Neural progenitor cell (in vitro differentiated cells): Measurements from ENCODE around the gene MYO3A.

Source experiments
- CTCF ChIP-seq: fragments of 200-600 bp; sonication (generic); IDR thresholded peaks from 2 replicates; pipeline ENCODE4 v1.5.1; 2017; ENCODE audit warnings: antibody characterized with exemption, mild to moderate bottlenecking
- EZH2 ChIP-seq: fragments of 200-600 bp; sonication (generic); IDR thresholded peaks from 2 replicates; pipeline ENCODE4 v1.6.1; 2017; ENCODE audit warnings: antibody characterized with exemption, mild to moderate bottlenecking, moderate library complexity

DNA sequence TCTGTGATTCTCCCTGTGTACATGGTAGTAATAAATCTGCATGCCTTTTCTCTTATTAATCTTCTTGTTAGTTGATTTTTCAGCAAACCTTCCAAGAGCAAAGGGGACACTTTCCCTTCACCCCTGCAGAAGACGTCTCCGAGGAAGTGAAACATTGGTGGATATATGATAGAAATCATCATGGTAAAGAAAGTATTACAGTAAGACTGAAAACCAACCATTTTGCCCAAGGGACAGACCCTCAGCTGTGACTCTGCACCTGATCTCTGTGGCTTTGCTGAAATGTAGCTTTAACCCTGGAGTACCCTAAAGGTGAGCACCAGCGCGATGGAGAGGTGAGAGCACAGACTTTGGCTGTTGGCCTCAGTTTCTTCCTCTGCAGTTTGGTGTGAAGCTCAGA lies 32.8 kb upstream of the MYO3A start:
- TF ChIP-seq CTCF = no peak
- TF ChIP-seq EZH2 = no peak
